ENCODE measurements around the gene ERC1.
"Not testable (repeated sequence)": the region's sequence is repeated elsewhere in the genome, so short reads cannot be mapped to it uniquely, and the experiment has no call there.

ERC1 gene

GRCh38 chr12:1246637-1247036 lies 255.6 kb downstream of the ERC1 start:
- no peak for DNase-seq

- no peak for DNase-seq
Measured at GRCh38 chr12:1250641-1251040, 259.6 kb downstream of the ERC1 start.

GRCh38 chr12:1252758-1253157 lies 261.7 kb downstream of the ERC1 start:
- DNase-seq, result no peak

DNA sequence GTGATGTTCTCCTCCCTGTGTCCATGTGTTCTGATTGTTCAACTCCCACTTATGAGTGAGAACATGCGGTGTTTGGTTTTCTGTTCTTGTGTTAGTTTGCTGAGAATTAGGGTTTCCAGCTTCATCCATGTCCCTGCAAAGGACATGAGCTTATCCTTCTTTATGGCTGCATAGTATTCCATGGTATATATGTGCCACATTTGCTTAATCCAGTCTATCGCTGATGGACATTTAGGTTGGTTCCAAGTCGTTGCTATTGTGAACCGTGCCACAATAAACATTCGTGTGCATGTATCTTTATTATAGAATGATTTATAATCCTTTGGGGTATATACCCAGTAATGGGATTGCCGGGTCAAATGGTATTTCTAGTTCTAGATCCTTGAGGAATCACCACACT lies 264.1 kb downstream of the ERC1 start:
- not testable (repeated sequence) for DNase-seq

- not testable (repeated sequence) for DNase-seq
Measured at GRCh38 chr12:1255854-1256253, 264.8 kb downstream of the ERC1 start.

GRCh38 chr12:1256285-1256684 lies 265.3 kb downstream of the ERC1 start:
- DNase-seq, result no peak

DNA sequence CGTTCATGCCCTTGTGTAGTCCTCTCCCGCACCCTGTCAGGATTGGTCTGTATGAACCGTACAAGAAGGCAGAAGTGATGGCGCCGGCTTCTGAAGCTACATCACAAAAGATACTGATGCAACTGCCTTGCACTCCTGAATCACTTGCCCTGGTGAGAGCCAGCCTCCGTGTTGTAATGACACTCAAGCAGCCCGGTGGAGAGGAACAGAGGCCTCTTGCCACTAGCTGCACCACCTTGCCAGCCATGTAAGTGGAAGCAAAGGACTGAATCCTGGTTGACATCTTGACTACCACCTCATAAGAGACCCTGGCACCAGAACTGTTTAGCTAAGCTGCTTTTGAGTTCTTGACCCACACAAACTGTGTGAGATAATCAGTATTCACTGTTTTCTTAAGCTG lies 266.0 kb downstream of the ERC1 start:
- no peak for DNase-seq

- no peak for DNase-seq
Measured at GRCh38 chr12:1262011-1262410, 271.0 kb downstream of the ERC1 start.

DNA sequence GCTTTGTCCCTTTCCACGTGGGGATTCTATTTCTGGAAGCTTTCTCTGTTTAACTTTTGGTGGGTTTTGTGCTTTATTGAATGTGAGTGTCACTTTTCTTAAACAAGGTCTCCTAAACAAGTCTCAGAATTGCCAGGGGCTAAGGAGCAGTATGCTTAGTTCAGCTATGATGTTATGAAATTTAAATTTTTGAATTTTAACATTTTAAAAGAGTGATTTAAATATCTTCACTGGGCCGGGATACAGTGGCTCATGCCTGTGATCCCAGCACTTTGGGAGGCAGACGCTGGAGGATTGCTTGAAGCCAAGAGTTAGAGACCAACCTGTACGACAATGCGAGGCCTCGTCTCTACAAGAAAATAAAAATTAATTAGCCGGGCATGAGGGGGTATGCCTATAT lies 276.2 kb downstream of the ERC1 start:
- DNase-seq, result no peak

DNA sequence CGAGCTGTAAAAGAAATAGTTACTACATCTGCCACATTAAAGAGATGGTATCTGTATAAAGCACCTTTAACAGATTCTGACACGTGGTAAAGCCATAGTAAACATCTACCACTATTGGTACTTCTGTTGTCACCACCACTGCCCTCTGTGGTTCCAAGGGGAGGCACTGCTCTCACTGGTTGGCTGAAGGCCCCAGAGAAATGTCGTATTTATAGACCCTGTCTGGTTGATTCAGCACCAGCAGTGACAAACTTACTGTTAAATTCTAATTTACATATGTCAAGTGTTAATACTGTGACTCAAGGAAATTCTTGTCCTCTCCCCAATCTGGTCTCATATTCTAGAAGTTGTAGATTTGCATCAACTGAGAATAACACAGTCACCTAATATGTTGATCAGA lies 281.1 kb downstream of the ERC1 start:
- DNase-seq, result no peak

DNA sequence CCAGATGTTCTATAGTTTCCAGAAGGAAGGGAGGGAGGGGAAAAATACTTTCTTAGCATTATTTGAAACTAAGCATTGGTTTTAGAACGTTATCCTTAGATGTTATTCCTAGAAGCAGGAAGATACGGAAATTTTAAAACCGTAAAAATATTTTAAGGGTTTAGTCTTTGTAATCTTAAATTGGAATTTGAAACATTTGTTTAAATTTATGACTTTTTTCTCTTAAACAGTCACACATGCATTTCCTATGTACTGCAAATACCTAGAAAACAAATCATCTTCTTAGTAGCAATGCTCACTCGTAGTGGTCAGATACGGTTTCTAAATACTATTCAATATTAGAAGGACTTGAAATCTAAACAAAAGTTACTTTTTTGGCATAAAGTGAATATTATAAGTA lies 282.0 kb downstream of the ERC1 start:
- no peak for DNase-seq

- no peak for DNase-seq
Measured at GRCh38 chr12:1277905-1278304, 286.9 kb downstream of the ERC1 start.

DNA sequence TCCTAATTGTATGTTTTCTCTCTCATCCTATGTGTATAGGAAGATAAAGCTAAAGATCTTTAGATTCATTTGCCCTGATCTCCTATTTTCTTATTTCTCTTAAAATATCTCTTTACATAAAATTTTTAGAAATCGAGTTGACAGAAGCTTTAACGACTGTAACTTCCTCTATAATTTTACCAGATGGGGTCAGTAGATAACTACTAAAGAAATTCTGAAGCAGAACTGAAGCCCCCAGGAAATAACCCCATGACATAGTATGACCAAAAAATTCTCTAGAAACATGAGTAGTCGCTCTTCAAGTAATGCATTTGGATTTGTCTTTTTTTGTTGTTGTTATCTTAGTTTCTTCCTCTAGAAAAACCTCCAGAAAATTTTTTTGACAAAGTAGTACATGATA lies 288.0 kb downstream of the ERC1 start:
- no peak for DNase-seq

DNA sequence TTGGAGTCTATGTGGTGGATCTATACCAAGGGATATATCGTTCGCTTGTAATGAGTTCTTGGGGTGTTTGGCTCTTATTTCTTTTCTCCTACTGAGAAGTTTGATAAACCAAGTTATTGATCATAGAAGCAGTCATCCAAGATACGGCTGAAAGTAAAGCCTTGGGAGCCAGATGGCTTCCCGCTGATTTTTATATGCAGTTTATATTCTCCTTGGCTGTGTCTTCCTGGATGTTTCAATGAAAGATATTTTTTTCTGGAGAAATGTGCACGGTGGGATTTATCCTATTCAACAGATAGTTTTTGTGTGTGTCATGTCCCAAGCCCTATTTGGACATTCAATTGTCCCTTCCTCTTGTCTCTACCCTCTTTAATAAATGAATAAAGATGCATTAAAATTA lies 289.0 kb downstream of the ERC1 start:
- DNase-seq, result no peak

GRCh38 chr12:1281683-1282366 lies 290.8 kb downstream of the ERC1 start:
- no peak for DNase-seq

DNA sequence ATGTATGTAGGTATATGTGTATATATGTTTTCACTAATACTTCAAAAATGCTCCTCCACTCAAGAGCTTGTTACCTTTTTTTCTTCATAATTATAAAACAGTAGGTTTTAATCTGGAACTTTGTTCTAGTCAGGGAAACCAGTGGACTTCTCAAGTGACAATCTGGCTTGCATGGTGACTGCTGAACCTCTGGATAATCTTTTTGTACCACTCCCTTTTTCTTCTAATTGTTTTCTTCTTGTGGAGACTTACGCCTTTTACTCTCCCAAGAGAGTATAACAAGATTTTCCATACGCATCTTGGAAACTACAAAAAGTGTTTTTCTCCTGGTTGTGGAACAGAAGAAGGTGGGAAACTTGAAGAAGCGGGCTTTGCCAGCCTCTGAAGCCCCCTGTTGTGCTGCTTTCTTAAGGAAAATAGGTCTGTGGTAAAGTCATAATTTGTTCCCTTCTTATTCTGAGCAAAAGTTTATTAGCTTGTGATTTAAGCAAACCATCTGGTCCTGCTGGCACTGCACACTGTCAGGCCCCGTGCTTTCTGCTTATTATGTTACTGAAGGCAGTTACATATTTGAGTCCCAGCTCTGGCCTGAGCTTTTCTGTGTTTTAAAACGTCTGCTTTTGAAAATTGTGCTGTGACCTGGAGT lies 291.8 kb downstream of the ERC1 start:
- no peak for DNase-seq

GRCh38 chr12:1283316-1283715 lies 292.3 kb downstream of the ERC1 start:
- no peak for DNase-seq

- no peak for DNase-seq
Measured at GRCh38 chr12:1284611-1285010, 293.6 kb downstream of the ERC1 start.

GRCh38 chr12:1287446-1287975 lies 296.5 kb downstream of the ERC1 start:
- no peak for DNase-seq

- no peak for DNase-seq
Measured at GRCh38 chr12:1288333-1288732, 297.3 kb downstream of the ERC1 start.

DNA sequence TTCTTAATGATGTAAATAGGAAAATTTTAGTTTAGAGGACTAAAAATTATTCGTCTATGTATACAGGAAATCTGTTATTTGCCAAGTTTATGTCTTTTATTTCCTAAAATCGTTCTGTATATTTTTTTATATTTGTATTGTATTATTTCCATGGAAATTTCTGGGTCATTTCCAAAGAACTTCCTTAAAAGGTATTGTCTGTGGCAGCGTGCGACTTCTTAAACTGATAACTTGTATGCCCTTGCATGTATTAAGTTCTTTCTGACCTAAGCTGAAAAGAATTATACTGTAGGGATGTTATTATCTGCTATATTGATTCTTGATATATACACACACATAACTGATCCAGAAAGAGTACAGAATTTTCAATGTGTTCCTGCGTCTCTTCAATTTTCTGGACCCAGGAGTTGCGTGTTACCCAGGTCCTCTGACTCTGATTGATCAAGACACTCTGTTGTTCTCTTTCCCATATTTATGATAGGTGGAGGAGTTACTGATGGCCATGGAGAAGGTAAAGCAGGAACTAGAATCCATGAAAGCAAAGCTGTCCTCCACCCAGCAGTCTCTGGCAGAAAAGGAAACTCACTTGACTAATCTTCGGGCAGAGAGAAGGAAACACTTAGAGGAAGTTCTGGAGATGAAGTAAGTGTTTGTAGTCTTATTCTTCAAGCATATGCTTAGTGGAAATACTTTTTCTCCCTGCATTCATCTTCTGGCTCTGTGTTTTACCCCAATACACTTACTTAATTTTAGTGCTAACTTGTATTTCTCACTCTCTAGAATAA lies 298.5 kb downstream of the ERC1 start:
- no peak for DNase-seq

- DNase-seq, result no peak
Measured at GRCh38 chr12:1290716-1291115, 299.7 kb downstream of the ERC1 start.

DNA sequence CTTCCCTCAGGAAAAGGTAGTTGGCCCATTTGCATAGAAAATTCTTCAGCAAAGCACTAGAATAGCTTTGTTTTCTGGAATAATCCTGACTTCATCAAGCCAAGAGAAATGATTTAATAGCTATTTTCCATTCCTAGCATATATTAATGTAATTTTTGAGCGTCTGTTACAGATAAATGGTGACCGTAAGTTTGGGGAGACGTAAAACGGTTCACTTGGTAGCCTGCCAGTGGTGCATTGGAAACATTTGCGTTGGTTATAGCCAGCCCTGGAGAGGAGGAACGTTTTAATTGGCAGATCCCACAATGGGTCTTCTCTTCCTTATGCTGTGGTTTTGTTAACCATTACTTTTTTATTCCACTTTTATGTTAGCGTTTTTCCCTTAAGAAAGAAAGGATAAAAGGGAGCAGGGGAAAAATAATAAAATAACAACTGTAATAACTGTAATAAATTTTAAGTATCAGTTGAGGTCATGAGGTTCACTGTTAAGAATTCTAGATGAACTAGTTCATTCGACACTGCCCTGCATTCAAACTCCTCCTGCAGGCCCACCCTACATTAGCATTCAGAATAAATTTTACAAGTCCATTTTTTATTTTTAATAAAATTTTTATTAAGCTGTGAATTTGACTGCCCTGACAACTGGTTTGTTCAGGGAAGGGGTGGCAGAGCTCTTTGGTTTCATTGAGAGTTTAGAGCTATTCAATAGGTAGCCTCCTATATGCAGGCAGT lies 300.7 kb downstream of the ERC1 start:
- no peak for DNase-seq

Data from effector CD4-positive, alpha-beta T cell (primary cell).